K562 (cell line): ENCODE measurements around the gene CERCAM. TPM values are rescaled to one million over a fixed set of nuclear protein-coding genes. Genes with fewer than 3 reads are reported as not detected.

Source experiments
- NFRKB ChIP-seq: fragments of 450-650 bp; IDR thresholded peaks from 2 replicates; pipeline ENCODE4 v1.6.1; 2016; ENCODE audit warnings: low read depth
- NONO ChIP-seq, 2 experiments: fragments of 200-400 bp in 1 of 2; fragments of 450-650 bp in 1 of 2; formaldehyde crosslinking in 1 of 2; IDR thresholded peaks; 2 replicates each; pipeline ENCODE4 v1.6.1; 2017; ENCODE audit warnings: low read depth in 2 of 2, mild to moderate bottlenecking in 2 of 2, moderate library complexity in 2 of 2, low read length in 1 of 2
- ZNF57 ChIP-seq: fragments of 450-650 bp; formaldehyde crosslinking; IDR thresholded peaks from 2 replicates; pipeline ENCODE4 v1.4.0; 2020; ENCODE audit warnings: mild to moderate bottlenecking, moderate library complexity
- polyA plus RNA-seq, 8 experiments: library from polyadenylated mRNA; depleted of rRNA in 4 of 8; stranded (reverse) in 5 of 8; unstranded in 3 of 8; fragments of >200 nt; fragmentation: Nextera tagmentation in 2 of 8; fragmentation: Illumina TruSeq in 1 of 8; extraction: Ambion mirVana in 2 of 8; extraction: Trizol in 1 of 8; gene quantifications; 2 replicates each; pipeline versions ENCODE4 v1.2.1 to v1.2.3, GENCODE V29; 2011 to 2014; ENCODE audit warnings: inconsistent platforms in 1 of 8, missing spikeins in 1 of 8
- total RNA-seq, 7 experiments: library from RNA; depleted of rRNA in 6 of 7; stranded (reverse); fragments of >200 nt in 6 of 7; fragmentation: Illumina TruSeq in 2 of 7; extraction: Trizol in 2 of 7; gene quantifications; 2 replicates each; pipeline versions ENCODE4 v1.2.1 to v1.2.3, GENCODE V29; 2011 to 2021; ENCODE audit warnings: low replicate concordance in 1 of 7
- TF ChIP-seq, protein P1 (sequence below): fragments of 450-650 bp; IDR thresholded peaks from 2 replicates; pipeline ENCODE4 v1.6.1; 2016; ENCODE audit warnings: low read depth

Gene CERCAM
- total and polyA plus RNA-seq, 9 of the 15 experiments (the other 6 are each of a cell fraction or from before 2014, with no cell fraction given): 0.75 to 24.0 (median 18.0) TPM

DNA sequence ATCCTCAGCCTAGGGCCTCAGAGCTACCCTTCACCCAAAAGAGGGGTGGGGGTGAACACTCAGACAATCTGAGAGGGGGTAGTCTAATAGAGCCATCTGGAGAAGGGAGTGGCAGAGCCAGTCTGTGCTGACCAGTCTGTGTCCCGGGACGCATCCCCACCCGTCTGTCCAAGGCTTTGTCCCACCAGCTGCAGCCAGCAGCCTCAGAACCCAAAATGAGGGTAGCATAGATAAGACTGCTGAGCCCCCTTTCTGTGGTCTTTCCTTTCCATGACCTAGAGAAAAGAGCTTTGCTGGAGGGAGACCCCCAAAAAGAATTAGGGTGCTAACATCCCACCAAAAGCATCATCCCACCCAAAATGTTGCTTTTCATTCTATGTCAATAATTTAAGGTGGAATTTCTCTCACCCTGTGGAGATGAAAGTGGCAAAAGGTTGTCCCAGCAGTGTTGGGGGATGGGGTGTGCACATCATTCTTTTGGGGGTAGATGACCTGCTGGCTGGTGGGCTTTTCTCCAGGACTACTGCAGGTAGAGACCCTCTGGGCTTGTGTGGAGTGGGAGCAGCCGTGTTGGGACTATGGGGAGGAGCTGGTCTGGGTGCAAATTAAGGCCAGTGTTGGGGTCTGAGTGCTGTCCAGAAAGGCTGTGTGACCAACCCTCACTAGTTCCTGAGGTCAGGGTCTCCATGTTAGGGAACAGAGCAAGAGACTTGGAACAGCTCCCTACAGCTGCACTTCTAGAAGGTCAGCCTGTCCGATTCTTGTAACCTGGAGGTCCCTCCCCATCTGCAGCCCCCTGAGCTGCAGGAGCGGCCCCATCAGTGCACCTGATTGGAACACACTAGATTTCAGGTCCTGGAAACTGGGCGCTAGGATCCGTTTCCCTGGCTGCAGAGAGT is 29.6 kb upstream of the CERCAM start (continued):
- TF ChIP-seq, protein P1, sequence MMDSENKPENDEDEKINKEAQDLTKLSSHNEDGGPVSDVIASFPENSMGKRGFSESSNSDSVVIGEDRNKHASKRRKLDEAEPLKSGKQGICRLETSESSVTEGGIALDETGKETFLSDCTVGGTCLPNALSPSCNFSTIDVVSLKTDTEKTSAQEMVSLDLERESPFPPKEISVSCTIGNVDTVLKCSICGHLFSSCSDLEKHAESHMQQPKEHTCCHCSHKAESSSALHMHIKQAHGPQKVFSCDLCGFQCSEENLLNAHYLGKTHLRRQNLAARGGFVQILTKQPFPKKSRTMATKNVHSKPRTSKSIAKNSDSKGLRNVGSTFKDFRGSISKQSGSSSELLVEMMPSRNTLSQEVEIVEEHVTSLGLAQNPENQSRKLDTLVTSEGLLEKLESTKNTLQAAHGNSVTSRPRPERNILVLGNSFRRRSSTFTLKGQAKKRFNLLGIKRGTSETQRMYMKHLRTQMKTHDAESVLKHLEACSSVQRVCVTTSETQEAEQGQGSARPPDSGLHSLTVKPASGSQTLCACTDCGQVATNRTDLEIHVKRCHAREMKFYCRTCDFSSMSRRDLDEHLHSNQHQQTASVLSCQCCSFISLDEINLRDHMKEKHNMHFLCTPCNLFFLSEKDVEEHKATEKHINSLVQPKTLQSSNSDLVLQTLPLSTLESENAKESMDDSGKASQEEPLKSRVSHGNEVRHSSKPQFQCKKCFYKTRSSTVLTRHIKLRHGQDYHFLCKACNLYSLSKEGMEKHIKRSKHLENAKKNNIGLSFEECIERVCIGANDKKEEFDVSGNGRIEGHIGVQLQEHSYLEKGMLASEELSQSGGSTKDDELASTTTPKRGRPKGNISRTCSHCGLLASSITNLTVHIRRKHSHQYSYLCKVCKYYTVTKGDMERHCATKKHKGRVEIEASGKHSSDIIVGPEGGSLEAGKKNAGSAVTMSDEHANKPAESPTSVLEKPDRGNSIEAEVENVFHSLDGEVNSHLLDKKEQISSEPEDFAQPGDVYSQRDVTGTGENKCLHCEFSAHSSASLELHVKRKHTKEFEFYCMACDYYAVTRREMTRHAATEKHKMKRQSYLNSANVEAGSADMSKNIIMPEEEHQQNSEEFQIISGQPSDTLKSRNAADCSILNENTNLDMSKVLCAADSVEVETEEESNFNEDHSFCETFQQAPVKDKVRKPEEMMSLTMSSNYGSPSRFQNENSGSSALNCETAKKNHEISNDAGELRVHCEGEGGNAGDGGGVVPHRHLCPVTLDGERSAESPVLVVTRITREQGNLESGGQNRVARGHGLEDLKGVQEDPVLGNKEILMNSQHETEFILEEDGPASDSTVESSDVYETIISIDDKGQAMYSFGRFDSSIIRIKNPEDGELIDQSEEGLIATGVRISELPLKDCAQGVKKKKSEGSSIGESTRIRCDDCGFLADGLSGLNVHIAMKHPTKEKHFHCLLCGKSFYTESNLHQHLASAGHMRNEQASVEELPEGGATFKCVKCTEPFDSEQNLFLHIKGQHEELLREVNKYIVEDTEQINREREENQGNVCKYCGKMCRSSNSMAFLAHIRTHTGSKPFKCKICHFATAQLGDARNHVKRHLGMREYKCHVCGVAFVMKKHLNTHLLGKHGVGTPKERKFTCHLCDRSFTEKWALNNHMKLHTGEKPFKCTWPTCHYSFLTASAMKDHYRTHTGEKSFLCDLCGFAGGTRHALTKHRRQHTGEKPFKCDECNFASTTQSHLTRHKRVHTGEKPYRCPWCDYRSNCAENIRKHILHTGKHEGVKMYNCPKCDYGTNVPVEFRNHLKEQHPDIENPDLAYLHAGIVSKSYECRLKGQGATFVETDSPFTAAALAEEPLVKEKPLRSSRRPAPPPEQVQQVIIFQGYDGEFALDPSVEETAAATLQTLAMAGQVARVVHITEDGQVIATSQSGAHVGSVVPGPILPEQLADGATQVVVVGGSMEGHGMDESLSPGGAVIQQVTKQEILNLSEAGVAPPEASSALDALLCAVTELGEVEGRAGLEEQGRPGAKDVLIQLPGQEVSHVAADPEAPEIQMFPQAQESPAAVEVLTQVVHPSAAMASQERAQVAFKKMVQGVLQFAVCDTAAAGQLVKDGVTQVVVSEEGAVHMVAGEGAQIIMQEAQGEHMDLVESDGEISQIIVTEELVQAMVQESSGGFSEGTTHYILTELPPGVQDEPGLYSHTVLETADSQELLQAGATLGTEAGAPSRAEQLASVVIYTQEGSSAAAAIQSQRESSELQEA: no peak
- TF ChIP-seq NFRKB (no peak), NONO (IDR thresholded peaks at IDR 0.05; ENCODE audit: low read depth in 2 of 2, low read length in 1 of 2) (no peak), ZNF57 (CRISPR knock-in tag) (no peak)
